SK-N-SH treated with all-trans-retinoic acid at 6 μM for 48 hours (cell line): ENCODE results near the gene MIOS.

Experiments
- ATAC-seq: fragments of 200-7000 bp; cut with Tn5 transposase; 3 replicates; pipeline ENCODE4 v1.9.1; 2020; ENCODE audit warnings: mild to moderate bottlenecking, moderate library complexity
- ARNTL ChIP-seq: fragments of 450-650 bp; formaldehyde crosslinking; IDR thresholded peaks from 2 replicates; pipeline ENCODE4 v1.5.0; 2020; ENCODE audit warnings: low read depth, mild to moderate bottlenecking, moderate library complexity, borderline replicate concordance
- CSDC2 ChIP-seq: fragments of 250-450 bp; sonication (Bioruptor Pico); IDR thresholded peaks from 2 replicates; pipeline ENCODE4 v1.5.0; 2020; ENCODE audit warnings: mild to moderate bottlenecking, moderate library complexity
- ESRRG ChIP-seq: fragments of 250-450 bp; sonication (Bioruptor Pico); IDR thresholded peaks from 2 replicates; pipeline ENCODE4 v1.6.1; 2021; ENCODE audit warnings: mild to moderate bottlenecking
- GLIS3 ChIP-seq: fragments of 250-450 bp; sonication (Bioruptor Pico); IDR thresholded peaks from 2 replicates; pipeline ENCODE4 v1.5.0; 2020; ENCODE audit warnings: mild to moderate bottlenecking, moderate library complexity
- OSR1 ChIP-seq: fragments of 250-450 bp; sonication (Bioruptor Pico); IDR thresholded peaks from 2 replicates; pipeline ENCODE4 v1.8.0; 2022; ENCODE audit warnings: moderate library complexity, mild to moderate bottlenecking, inconsistent platforms
- RARB ChIP-seq: fragments of 250-450 bp; sonication (Bioruptor Pico); IDR thresholded peaks from 2 replicates; pipeline ENCODE4 v1.8.0; 2021; ENCODE audit warnings: mild to moderate bottlenecking, moderate library complexity
- SNAI2 ChIP-seq: fragments of 250-450 bp; sonication (Bioruptor Pico); IDR thresholded peaks from 2 replicates; pipeline ENCODE4 v1.5.0; 2020; ENCODE audit warnings: mild to moderate bottlenecking, moderate library complexity
- TCF4 ChIP-seq: fragments of 250-450 bp; sonication (Bioruptor Pico); IDR thresholded peaks from 2 replicates; pipeline ENCODE4 v1.8.0; 2021; ENCODE audit warnings: mild to moderate bottlenecking, moderate library complexity, borderline replicate concordance
- ZFP30 ChIP-seq: fragments of 450-650 bp; formaldehyde crosslinking; IDR thresholded peaks from 2 replicates; pipeline ENCODE4 v1.5.0; 2022; ENCODE audit warnings: mild to moderate bottlenecking, moderate library complexity
- ZNF565 ChIP-seq: fragments of 450-650 bp; formaldehyde crosslinking; conservative IDR thresholded peaks from 2 replicates; pipeline ENCODE4 v1.5.0; 2020; ENCODE audit warnings: low read depth, mild to moderate bottlenecking, moderate library complexity
- ZNF70 ChIP-seq: fragments of 450-650 bp; formaldehyde crosslinking; IDR thresholded peaks from 2 replicates; pipeline ENCODE4 v1.5.0; 2020; ENCODE audit warnings: mild to moderate bottlenecking, moderate library complexity
- ZNF8 ChIP-seq: fragments of 450-650 bp; formaldehyde crosslinking; IDR thresholded peaks from 2 replicates; pipeline ENCODE4 v1.5.0; 2020; ENCODE audit warnings: mild to moderate bottlenecking, moderate library complexity
- TF ChIP-seq, protein P1 (sequence below): fragments of 250-450 bp; sonication (Bioruptor Pico); IDR thresholded peaks from 2 replicates; pipeline ENCODE4 v1.8.0; 2020; ENCODE audit warnings: mild to moderate bottlenecking, moderate library complexity, borderline replicate concordance
- TF ChIP-seq, protein P2 (sequence below): fragments of 250-450 bp; sonication (Bioruptor Pico); IDR thresholded peaks from 2 replicates; pipeline ENCODE4 v1.5.0; 2020; ENCODE audit warnings: mild to moderate bottlenecking, moderate library complexity
- TF ChIP-seq, protein P3 (sequence below): fragments of 250-450 bp; sonication (Bioruptor Pico); IDR thresholded peaks from 2 replicates; pipeline ENCODE4 v1.8.0; 2021; ENCODE audit warnings: low read depth, mild to moderate bottlenecking, moderate library complexity, borderline replicate concordance
- TF ChIP-seq, protein P4 (sequence below): fragments of 250-450 bp; sonication (Bioruptor Pico); IDR thresholded peaks from 2 replicates; pipeline ENCODE4 v1.5.1; 2020; ENCODE audit warnings: low read depth, mild to moderate bottlenecking, moderate library complexity

MIOS gene

DNA sequence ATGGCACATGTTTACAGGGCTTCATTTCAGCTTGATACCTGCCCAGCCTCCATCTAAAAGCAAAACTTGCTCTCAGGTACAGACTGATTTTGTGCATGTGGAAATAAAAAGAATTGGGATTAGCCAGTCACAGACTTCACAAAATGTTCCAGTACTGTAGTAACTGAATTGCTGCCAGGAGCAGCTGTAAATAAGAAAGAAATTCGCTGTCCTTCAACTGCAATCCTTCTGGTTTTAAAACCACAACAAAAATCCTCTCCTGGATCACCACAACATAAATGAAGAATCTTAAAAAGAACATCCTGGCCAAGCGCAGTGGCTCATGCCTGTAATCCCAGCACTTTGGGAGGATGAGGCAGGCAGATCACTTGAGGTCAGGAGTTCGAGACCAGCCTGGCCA lies 3.9 kb upstream of the MIOS start (continued):
- TF ChIP-seq, protein P1, sequence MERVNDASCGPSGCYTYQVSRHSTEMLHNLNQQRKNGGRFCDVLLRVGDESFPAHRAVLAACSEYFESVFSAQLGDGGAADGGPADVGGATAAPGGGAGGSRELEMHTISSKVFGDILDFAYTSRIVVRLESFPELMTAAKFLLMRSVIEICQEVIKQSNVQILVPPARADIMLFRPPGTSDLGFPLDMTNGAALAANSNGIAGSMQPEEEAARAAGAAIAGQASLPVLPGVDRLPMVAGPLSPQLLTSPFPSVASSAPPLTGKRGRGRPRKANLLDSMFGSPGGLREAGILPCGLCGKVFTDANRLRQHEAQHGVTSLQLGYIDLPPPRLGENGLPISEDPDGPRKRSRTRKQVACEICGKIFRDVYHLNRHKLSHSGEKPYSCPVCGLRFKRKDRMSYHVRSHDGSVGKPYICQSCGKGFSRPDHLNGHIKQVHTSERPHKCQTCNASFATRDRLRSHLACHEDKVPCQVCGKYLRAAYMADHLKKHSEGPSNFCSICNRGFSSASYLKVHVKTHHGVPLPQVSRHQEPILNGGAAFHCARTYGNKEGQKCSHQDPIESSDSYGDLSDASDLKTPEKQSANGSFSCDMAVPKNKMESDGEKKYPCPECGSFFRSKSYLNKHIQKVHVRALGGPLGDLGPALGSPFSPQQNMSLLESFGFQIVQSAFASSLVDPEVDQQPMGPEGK (CRISPR knock-in tag) = no peak
- TF ChIP-seq ZNF565 (no peak), RARB (CRISPR knock-in tag) (no peak), GLIS3 (CRISPR knock-in tag) (no peak), CSDC2 (CRISPR knock-in tag) (no peak), OSR1 (CRISPR knock-in tag) (no peak)
- TF ChIP-seq, protein P2, sequence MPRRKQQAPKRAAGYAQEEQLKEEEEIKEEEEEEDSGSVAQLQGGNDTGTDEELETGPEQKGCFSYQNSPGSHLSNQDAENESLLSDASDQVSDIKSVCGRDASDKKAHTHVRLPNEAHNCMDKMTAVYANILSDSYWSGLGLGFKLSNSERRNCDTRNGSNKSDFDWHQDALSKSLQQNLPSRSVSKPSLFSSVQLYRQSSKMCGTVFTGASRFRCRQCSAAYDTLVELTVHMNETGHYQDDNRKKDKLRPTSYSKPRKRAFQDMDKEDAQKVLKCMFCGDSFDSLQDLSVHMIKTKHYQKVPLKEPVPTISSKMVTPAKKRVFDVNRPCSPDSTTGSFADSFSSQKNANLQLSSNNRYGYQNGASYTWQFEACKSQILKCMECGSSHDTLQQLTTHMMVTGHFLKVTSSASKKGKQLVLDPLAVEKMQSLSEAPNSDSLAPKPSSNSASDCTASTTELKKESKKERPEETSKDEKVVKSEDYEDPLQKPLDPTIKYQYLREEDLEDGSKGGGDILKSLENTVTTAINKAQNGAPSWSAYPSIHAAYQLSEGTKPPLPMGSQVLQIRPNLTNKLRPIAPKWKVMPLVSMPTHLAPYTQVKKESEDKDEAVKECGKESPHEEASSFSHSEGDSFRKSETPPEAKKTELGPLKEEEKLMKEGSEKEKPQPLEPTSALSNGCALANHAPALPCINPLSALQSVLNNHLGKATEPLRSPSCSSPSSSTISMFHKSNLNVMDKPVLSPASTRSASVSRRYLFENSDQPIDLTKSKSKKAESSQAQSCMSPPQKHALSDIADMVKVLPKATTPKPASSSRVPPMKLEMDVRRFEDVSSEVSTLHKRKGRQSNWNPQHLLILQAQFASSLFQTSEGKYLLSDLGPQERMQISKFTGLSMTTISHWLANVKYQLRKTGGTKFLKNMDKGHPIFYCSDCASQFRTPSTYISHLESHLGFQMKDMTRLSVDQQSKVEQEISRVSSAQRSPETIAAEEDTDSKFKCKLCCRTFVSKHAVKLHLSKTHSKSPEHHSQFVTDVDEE (CRISPR knock-in tag) = no peak

DNA sequence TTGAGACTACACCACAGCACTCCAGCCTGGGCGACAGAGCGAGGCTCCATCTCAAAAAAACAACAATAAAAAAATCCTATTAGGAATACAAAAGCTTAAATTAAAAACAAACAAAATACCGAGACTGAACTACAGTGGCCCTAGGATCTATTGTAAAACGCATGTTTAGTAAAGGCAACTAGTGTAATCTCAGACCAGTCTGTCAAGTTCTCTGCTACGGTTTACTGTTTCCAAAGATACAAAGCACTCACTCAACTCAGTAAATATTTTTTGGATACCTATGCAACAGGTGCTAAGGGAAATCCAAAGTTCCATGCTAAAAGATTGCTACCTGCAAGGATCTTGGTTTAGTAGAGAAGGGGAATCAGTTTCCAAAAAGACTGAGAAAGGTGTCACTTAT lies 3.4 kb upstream of the MIOS start:
- no peak for ATAC-seq
- TF ChIP-seq CSDC2 (CRISPR knock-in tag) (no peak), ZFP30 (CRISPR knock-in tag) (no peak), OSR1 (CRISPR knock-in tag) (no peak), ZNF70 (CRISPR knock-in tag) (no peak), ZNF8 (CRISPR knock-in tag) (no peak), TCF4 (CRISPR knock-in tag) (no peak), SNAI2 (no peak), ARNTL (CRISPR knock-in tag) (no peak)
- TF ChIP-seq, protein P2 (CRISPR knock-in tag) = no peak
- TF ChIP-seq, protein P3, sequence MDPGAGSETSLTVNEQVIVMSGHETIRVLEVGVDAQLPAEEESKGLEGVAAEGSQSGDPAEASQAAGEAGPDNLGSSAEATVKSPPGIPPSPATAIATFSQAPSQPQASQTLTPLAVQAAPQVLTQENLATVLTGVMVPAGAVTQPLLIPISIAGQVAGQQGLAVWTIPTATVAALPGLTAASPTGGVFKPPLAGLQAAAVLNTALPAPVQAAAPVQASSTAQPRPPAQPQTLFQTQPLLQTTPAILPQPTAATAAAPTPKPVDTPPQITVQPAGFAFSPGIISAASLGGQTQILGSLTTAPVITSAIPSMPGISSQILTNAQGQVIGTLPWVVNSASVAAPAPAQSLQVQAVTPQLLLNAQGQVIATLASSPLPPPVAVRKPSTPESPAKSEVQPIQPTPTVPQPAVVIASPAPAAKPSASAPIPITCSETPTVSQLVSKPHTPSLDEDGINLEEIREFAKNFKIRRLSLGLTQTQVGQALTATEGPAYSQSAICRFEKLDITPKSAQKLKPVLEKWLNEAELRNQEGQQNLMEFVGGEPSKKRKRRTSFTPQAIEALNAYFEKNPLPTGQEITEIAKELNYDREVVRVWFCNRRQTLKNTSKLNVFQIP (CRISPR knock-in tag) = no peak
- TF ChIP-seq, protein P1 (CRISPR knock-in tag) = no peak

DNA sequence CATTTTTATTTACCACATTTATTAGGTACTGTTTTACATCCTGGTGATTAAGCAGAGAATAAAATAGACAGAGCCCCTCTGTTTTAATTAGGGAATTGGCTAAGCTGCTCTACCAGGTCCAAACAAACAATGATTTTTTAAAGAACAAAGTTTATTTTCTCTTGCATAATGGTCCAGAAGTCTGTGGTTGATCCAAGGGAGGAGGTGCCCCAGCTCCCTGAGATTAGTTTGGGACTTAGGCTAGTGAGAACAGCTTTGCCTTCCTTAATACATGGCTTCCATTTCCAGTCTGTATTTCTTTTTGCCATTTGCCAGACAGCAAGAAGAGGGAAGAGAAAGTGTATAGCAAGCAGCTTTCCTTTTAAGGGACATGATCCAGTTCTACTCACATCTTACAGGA lies 2.9 kb upstream of the MIOS start:
- no peak for ATAC-seq
- TF ChIP-seq, protein P4, sequence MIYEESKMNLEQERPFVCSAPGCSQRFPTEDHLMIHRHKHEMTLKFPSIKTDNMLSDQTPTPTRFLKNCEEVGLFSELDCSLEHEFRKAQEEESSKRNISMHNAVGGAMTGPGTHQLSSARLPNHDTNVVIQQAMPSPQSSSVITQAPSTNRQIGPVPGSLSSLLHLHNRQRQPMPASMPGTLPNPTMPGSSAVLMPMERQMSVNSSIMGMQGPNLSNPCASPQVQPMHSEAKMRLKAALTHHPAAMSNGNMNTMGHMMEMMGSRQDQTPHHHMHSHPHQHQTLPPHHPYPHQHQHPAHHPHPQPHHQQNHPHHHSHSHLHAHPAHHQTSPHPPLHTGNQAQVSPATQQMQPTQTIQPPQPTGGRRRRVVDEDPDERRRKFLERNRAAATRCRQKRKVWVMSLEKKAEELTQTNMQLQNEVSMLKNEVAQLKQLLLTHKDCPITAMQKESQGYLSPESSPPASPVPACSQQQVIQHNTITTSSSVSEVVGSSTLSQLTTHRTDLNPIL (CRISPR knock-in tag) = no peak
- TF ChIP-seq ESRRG (CRISPR knock-in tag) (no peak), SNAI2 (no peak)
